T-cell (primary cell): ENCODE data around the gene ABCA1. TPM values are rescaled to one million over a fixed set of nuclear protein-coding genes. Genes with fewer than 3 reads are reported as not detected.
"Not testable (repeated sequence)": the region's sequence is repeated elsewhere in the genome, so short reads cannot be mapped to it uniquely, and the experiment has no call there.

Experiments used
- ATAC-seq, 4 experiments: fragments of 200-7000 bp in 3 of 4; fragments of 150-1000 bp in 1 of 4; cut with Tn5 transposase; replicated peaks in 1 of 4; 1 replicate in 3 of 4; 2 replicates in 1 of 4; pipeline ENCODE4 v1.10.0; 2021; ENCODE audit warnings: moderate library complexity in 3 of 4, mild to moderate bottlenecking in 2 of 4, moderate number of reproducible peaks in 1 of 4
- CTCF ChIA-PET, 2 donors: fragments of 300-600 bp; sonication (Branson Sonifier 250); formaldehyde crosslinking; loops; one replicate each; lab custom pipeline; 2022; ENCODE audit warnings: antibody characterized with exemption in 2 of 2; lab: Charles Lee
- POLR2A ChIA-PET, 2 donors: fragments of 300-600 bp; sonication (Branson Sonifier 250); formaldehyde crosslinking; loops; one replicate each; lab custom pipeline; 2022; ENCODE audit warnings: antibody characterized with exemption in 2 of 2; lab: Charles Lee
- DNase-seq, 35 experiments: peaks; one replicate each; pipeline versions ENCODE4 v3.0.0 to v3.0.0-alpha.2; 2013 to 2023
- H3K27ac ChIP-seq: one replicate; pipeline ENCODE4 v1.5.1; 2013; ENCODE audit warnings: low read length
- H3K27me3 ChIP-seq, 2 experiments: replicated peaks in 1 of 2; 1 replicate in 1 of 2; 2 replicates in 1 of 2; pipeline versions ENCODE4 v1.6.1 to v1.7.0; 2013; ENCODE audit warnings: low read length in 1 of 2, mixed read lengths in 1 of 2; ENCODE audit not compliant: control insufficient read depth in 2 of 2, insufficient read depth in 2 of 2; ENCODE audit errors: extremely low read depth in 1 of 2
- H3K36me3 ChIP-seq, 2 donors: 1 replicate in 1 of 2; 2 replicates in 1 of 2; pipeline versions ENCODE4 v1.6.1 to v1.7.0; 2013; ENCODE audit warnings: low read length in 1 of 2; ENCODE audit not compliant: control insufficient read depth in 2 of 2, insufficient read depth in 1 of 2; ENCODE audit errors: extremely low read depth in 1 of 2
- H3K4me1 ChIP-seq, 2 experiments: 1 replicate in 1 of 2; 2 replicates in 1 of 2; pipeline versions ENCODE4 v1.6.1 to v1.7.0; 2013; ENCODE audit warnings: low read length in 2 of 2, mixed read lengths in 1 of 2; ENCODE audit not compliant: insufficient read depth in 2 of 2, control insufficient read depth in 1 of 2; ENCODE audit errors: extremely low read depth in 1 of 2
- H3K4me3 ChIP-seq, 2 donors: 1 replicate in 1 of 2; 2 replicates in 1 of 2; pipeline versions ENCODE4 v1.5.1 to v1.7.0; 2013; ENCODE audit warnings: mild to moderate bottlenecking in 2 of 2, low read length in 1 of 2, moderate library complexity in 1 of 2; ENCODE audit not compliant: control insufficient read depth in 1 of 2; ENCODE audit errors: extremely low read depth in 1 of 2
- H3K9me3 ChIP-seq: 2 replicates; pipeline ENCODE4 v1.7.0; 2013
- H3K27ac Mint-ChIP-seq, 2 donors: one replicate each; pipeline ENCODE4 v1.8.0; 2020 to 2021; ENCODE audit warnings: mild to moderate bottlenecking in 2 of 2, mixed read lengths in 2 of 2
- H3K27me3 Mint-ChIP-seq, 2 donors: one replicate each; pipeline ENCODE4 v1.8.0; 2021 to 2022; ENCODE audit warnings: mixed read lengths in 2 of 2
- H3K36me3 Mint-ChIP-seq: one replicate; pipeline ENCODE4 v1.8.0; 2021; ENCODE audit warnings: mixed read lengths
- H3K4me1 Mint-ChIP-seq, 3 donors: one replicate each; pipeline ENCODE4 v1.8.0; 2020 to 2022; ENCODE audit warnings: mixed read lengths in 3 of 3, mild to moderate bottlenecking in 1 of 3
- H3K4me3 Mint-ChIP-seq, 3 donors: one replicate each; pipeline ENCODE4 v1.8.0; 2020 to 2022; ENCODE audit warnings: mild to moderate bottlenecking in 3 of 3, mixed read lengths in 3 of 3, moderate library complexity in 3 of 3
- H3K9me3 Mint-ChIP-seq, 3 donors: one replicate each; pipeline ENCODE4 v1.8.0; 2020 to 2022; ENCODE audit warnings: mixed read lengths in 3 of 3
- WGBS: methylation state at CpG from one replicate; pipeline ENCODE4 v1.1.5; 2013; ENCODE audit warnings: missing lambda C conversion rate; ENCODE audit not compliant: insufficient coverage; 5-methylcytosine and 5-hydroxymethylcytosine counted together
- total RNA-seq, 35 experiments: library from RNA in 6 of 35; stranded (reverse) in 6 of 35; fragments of 120-200 nt in 1 of 35; gene quantifications; one replicate each; pipeline versions ENCODE4 v1.2.1 to v1.2.4 and lab custom pipeline; 2013 to 2026

Gene ABCA1
- total RNA-seq, 5 donors from 2014 or later (not counting 1 experiment from before 2014, with no cell fraction given): 0.41 to 4.7 (median 0.62) TPM

- Histone ChIP-seq H3K9me3 (no peaks in the 10 kb centered on the region), H3K4me3 (no peak overlapping the region), H3K36me3 (no peaks in the 10 kb centered on the region), H3K27me3 (no peaks in the 10 kb centered on the region), H3K27ac (no peak overlapping the region), H3K4me1 (no peaks in the 10 kb centered on the region)
- ChIA-PET CTCF (no interaction called here), POLR2A (no interaction called here)
- DNase-seq: no peak
- no peaks in the 10 kb centered on the region for H3K4me1 Mint-ChIP-seq
- no peaks in the 10 kb centered on the region for H3K9me3 Mint-ChIP-seq
- no peaks in the 10 kb centered on the region for H3K36me3 Mint-ChIP-seq
- H3K27ac Mint-ChIP-seq: no peak overlapping the region
- H3K27me3 Mint-ChIP-seq: no peaks in the 10 kb centered on the region
- no peak for ATAC-seq
- no CpG with 5 or more reads among the region's 1 CpG for WGBS
- H3K4me3 Mint-ChIP-seq: no peak overlapping the region
Observed at GRCh38 chr9:104774132-104774531, 153.8 kb downstream of the ABCA1 start.

DNA sequence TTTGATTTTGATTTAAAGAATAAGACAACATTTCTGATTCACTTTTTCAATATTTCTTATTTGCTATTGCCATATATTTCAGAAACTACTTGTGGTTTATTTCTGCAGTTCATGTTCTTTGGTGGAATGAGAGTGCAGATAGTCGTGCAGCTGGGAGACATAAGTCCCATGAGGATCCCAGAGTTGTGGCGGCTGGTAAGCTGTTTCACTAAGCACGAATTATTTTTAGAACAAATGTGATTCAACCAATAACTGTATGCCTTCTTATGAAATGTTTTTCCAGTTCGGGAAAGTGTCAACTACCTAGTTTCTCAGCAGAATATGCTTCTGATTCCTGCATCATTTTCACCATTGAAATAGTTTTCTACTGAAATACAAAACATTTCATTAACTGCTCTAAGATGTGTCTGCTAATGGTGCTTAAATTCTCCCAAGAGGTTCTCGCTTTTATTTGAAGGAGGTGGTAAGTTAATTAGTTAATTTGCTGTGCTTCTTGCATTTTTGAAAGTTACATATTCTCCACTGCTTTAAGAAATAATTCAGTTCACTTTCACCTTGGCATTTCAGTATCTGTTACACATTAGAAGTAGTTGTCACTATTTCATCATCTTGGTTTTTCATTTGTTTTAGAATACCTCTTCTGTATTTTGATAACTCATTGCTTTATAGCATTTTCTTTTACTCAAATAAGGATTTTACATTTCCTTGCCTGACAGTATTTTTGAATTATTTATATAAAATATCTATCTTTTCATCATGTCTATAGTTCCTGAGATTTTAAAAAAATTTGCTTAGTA is 155.0 kb downstream of the ABCA1 start:
- Histone ChIP-seq H3K4me1 (no peaks in the 10 kb centered on the region), H3K27me3 (no peaks in the 10 kb centered on the region), H3K27ac (no peak overlapping the region), H3K9me3 (no peaks in the 10 kb centered on the region), H3K4me3 (no peak overlapping the region), H3K36me3 (no peaks in the 10 kb centered on the region)
- Mint-ChIP-seq H3K36me3 (no peaks in the 10 kb centered on the region), H3K27ac (no peak overlapping the region), H3K27me3 (no peaks in the 10 kb centered on the region), H3K4me1 (no peaks in the 10 kb centered on the region), H3K9me3 (no peaks in the 10 kb centered on the region), H3K4me3 (no peak overlapping the region)
- ATAC-seq: no peak
- ChIA-PET POLR2A (interaction anchor here in 1 of 2 donors (0.6 kb wide), 1 partner anchor 929 kb away, joined by 3 read pairs; no protein-coding TSS in a partner anchor), CTCF (no interaction called here)
- 50% methylated on average over 1 of the region's 5 CpGs for WGBS
- no peak for DNase-seq

DNA sequence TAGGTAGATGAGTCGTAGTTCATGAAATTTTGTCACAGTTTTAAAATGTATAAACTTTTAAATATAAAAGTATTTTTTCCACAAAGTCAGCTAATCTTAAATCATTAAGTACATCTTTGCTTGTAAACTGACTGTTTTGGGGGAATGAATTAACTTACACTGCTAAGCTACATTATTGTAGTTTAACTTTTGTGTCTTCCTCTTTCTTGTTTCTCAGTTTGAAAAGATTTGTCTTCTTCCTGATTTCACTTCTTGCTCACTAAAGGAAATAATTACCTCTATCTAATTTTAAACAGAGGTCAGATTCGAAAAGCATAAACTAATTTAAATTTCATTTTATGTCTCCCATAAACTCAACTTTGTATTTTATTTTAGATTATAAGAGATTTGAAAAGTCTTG is 158.3 kb downstream of the ABCA1 start:
- Histone ChIP-seq H3K4me3 (no peak overlapping the region), H3K4me1 (peaks cover 0 to 1% of the 10 kb centered on the region in 2 experiments), H3K36me3 (no peaks in the 10 kb centered on the region), H3K27me3 (peaks cover 0 to 1% of the 10 kb centered on the region in 2 experiments), H3K9me3 (no peaks in the 10 kb centered on the region), H3K27ac (no peak overlapping the region)
- DNase-seq: no peak
- H3K4me1 Mint-ChIP-seq: peaks cover 0 to 1% (median 0%) of the 10 kb centered on the region in 3 donors
- H3K36me3 Mint-ChIP-seq: no peaks in the 10 kb centered on the region
- POLR2A ChIA-PET: no interaction called here
- no CpG with 5 or more reads among the region's 2 CpGs for WGBS
- no peaks in the 10 kb centered on the region for H3K9me3 Mint-ChIP-seq
- no peak overlapping the region for H3K4me3 Mint-ChIP-seq
- H3K27ac Mint-ChIP-seq: no peak overlapping the region
- CTCF ChIA-PET: interaction anchor here in 1 of 2 donors (0.6 kb wide), 1 partner anchor 97 kb away, joined by 3 read pairs; no protein-coding TSS in a partner anchor
- no peaks in the 10 kb centered on the region for H3K27me3 Mint-ChIP-seq
- ATAC-seq: no peak

GRCh38 chr9:104769029-104769428 is 158.9 kb downstream of the ABCA1 start:
- CTCF ChIA-PET, H3K4me3 ChIP-seq, H3K36me3 Mint-ChIP-seq, H3K4me3 Mint-ChIP-seq, H3K36me3 ChIP-seq, H3K27ac Mint-ChIP-seq, H3K27me3 Mint-ChIP-seq, H3K9me3 Mint-ChIP-seq, ATAC-seq, H3K9me3 ChIP-seq, DNase-seq, H3K4me1 ChIP-seq, H3K4me1 Mint-ChIP-seq, H3K27ac ChIP-seq, H3K27me3 ChIP-seq: not testable (repeated sequence)
- WGBS: no CpG with 5 or more reads among the region's 12 CpGs
- POLR2A ChIA-PET: interaction anchor here in 1 of 2 donors (0.6 kb wide), 1 partner anchor 13 kb away, joined by 3 read pairs; no protein-coding TSS in a partner anchor

DNA sequence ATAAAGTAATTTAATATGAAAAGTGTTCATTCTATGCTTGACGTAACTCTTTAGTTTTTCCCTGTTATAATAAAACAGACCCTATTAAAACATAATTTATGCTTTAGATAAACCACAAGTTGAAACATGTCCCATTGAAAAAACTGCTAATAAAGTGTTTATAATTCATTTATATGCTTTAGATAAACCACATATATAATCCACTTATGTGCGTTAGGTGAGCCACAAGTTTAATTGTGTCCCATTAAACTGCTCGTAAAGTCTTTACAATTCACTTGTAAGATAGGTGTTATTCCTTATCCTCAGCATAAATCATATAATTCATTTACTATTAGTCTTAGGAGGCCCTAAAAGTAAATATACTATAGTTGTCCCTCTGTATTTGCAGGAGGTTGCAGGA is 160.4 kb downstream of the ABCA1 start:
- Mint-ChIP-seq H3K9me3 (no peaks in the 10 kb centered on the region), H3K36me3 (no peaks in the 10 kb centered on the region), H3K27me3 (no peaks in the 10 kb centered on the region), H3K4me1 (peaks cover 0 to 10% (median 6%) of the 10 kb centered on the region in 3 donors), H3K27ac (no peak overlapping the region), H3K4me3 (no peak overlapping the region)
- Histone ChIP-seq H3K27ac (no peak overlapping the region), H3K4me3 (no peak overlapping the region), H3K27me3 (peaks cover 0 to 8% of the 10 kb centered on the region in 2 experiments), H3K4me1 (peaks cover 2 to 13% of the 10 kb centered on the region in 2 experiments), H3K9me3 (no peaks in the 10 kb centered on the region), H3K36me3 (no peaks in the 10 kb centered on the region)
- ChIA-PET POLR2A (no interaction called here), CTCF (no interaction called here)
- no CpG with 5 or more reads among the region's 3 CpGs for whole genome bisulfite sequencing
- ATAC-seq: no peak
- no peak for DNase-seq

DNA sequence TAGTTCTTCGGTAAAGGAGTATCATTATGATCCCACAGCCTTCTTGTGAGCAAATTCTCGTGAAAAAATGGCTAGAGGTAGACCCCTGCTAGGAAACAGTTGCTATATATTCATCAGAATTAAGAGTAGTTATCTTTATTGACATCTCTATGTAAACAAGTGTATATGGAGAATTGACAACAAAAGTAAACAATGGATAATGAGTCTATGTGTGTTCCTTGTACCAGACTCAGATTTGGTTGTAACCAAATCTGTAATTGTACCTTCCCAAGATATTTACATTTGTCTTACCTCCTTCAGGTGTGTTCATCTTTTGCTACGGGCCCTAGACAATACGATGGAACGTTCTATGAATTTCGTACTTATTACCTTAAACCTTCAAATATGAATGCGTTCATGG is 161.9 kb downstream of the ABCA1 start:
- Histone ChIP-seq H3K4me1 (peaks cover 2 to 13% of the 10 kb centered on the region in 2 experiments), H3K36me3 (no peaks in the 10 kb centered on the region), H3K9me3 (no peaks in the 10 kb centered on the region), H3K27me3 (peaks cover 0 to 8% of the 10 kb centered on the region in 2 experiments), H3K4me3 (no peak overlapping the region), H3K27ac (no peak overlapping the region)
- no peaks in the 10 kb centered on the region for H3K9me3 Mint-ChIP-seq
- no peak overlapping the region for H3K27ac Mint-ChIP-seq
- no peak for ATAC-seq
- CTCF ChIA-PET: no interaction called here
- no peaks in the 10 kb centered on the region for H3K36me3 Mint-ChIP-seq
- no peaks in the 10 kb centered on the region for H3K27me3 Mint-ChIP-seq
- H3K4me1 Mint-ChIP-seq: peaks cover 0 to 10% (median 6%) of the 10 kb centered on the region in 3 donors
- no peak for DNase-seq
- 100% methylated on average over 1 of the region's 7 CpGs for WGBS
- no peak overlapping the region for H3K4me3 Mint-ChIP-seq
- POLR2A ChIA-PET: interaction anchor here in 1 of 2 donors (0.6 kb wide), 1 partner anchor 45 kb away, joined by 3 read pairs; no protein-coding TSS in a partner anchor
